Transverse colon (tissue), 3 donors: ENCODE results near the gene WDR35.

Source experiments
- EP300 ChIP-seq: sonication (generic); formaldehyde crosslinking; IDR thresholded peaks from one replicate; pipeline ENCODE4 v1.6.1; 2017; ENCODE audit warnings: antibody characterized with exemption, low read depth
- POLR2A ChIP-seq: fragments of 450-650 bp; IDR thresholded peaks from one replicate; pipeline ENCODE4 v1.6.1; 2016; ENCODE audit warnings: antibody characterized with exemption, mild to moderate bottlenecking, moderate library complexity
- TF ChIP-seq, protein P1 (sequence below), 5 experiments: fragments of 200-600 bp in 3 of 5; fragments of 450-650 bp in 2 of 5; sonication (generic) in 3 of 5; IDR thresholded peaks; 1 replicate in 2 of 5; 2 replicates in 3 of 5; pipeline ENCODE4 v1.5.1; 2016 to 2017; ENCODE audit warnings: antibody characterized with exemption in 5 of 5, inconsistent platforms in 3 of 5, mild to moderate bottlenecking in 2 of 5, moderate library complexity in 1 of 5

GRCh38 chr2:19883486-19883885, 106.4 kb downstream of the WDR35 start:
- TF ChIP-seq, protein P1, sequence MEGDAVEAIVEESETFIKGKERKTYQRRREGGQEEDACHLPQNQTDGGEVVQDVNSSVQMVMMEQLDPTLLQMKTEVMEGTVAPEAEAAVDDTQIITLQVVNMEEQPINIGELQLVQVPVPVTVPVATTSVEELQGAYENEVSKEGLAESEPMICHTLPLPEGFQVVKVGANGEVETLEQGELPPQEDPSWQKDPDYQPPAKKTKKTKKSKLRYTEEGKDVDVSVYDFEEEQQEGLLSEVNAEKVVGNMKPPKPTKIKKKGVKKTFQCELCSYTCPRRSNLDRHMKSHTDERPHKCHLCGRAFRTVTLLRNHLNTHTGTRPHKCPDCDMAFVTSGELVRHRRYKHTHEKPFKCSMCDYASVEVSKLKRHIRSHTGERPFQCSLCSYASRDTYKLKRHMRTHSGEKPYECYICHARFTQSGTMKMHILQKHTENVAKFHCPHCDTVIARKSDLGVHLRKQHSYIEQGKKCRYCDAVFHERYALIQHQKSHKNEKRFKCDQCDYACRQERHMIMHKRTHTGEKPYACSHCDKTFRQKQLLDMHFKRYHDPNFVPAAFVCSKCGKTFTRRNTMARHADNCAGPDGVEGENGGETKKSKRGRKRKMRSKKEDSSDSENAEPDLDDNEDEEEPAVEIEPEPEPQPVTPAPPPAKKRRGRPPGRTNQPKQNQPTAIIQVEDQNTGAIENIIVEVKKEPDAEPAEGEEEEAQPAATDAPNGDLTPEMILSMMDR (IDR thresholded peaks at IDR 0.05): no peak
- TF ChIP-seq POLR2A (no peak), EP300 (no peak)
